Measurements from ENCODE around the gene PCCA.
"Not testable (repeated sequence)": the region's sequence is repeated elsewhere in the genome, so short reads cannot be mapped to it uniquely, and the experiment has no call there.

Gene PCCA

DNA sequence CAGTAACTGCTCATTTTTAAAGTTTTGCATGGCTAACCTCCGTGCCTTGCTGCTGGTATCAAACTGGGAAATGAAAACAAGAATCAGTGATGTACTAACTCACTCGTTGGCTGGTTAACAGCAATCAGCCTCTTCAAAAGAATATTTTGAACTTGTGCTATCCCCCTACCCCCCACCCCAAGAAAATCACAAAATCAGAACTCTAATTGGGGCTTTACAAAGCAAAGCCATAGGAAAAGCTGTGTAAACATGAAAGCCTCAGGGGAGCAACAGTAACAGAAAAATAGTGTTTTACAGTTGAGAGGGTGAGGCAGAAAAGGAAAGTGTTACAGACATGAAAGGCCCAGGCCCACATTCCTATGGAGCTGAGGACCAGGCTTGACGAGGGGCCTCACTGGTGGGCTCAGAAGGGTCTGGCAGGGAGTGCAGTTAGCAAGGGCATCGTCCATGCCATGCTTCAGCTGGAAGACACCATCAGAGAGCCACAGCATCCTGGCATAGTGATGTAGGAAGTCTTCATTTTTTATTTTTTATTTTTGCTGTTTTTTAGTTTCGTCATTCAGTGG, 217.6 kb downstream of the PCCA start:
- no peak for DNase-seq (ENCODE audit: low spot score)

DNA sequence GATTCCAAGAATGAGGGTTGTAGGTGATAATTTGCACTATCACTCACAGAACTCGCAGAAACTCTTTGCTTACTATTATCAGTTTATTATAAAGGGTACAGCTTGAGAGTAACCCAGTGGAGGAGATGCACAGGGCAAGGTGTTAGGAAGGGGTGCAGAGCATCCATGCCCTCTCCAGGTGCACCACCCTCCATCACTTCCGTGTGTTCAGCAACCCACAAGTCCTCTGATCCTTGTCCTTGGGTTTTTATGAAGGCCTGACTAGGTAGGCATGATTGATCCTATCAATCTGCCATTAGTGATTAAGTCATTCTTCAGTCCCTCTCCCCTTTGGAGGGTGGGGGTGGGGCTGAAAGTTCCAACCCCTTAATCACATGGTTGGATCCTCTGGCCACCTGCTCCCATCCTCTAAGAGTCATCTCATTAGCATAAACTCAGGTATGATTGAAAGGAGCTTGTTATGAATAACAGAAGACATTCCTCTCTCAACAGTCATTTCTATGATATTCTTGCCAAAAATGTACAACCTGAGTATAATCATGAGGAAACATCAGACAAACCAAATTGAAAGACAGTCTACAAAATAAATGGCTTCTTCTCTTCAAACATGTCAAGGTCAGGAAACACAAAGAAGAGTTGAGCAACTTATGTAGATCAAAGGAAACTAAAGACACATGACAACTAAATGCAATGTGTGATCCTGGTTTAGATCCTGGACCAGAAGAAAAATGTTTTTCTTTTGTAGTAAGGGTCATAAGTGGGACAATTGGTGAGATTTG, 225.4 kb downstream of the PCCA start:
- no peak for DNase-seq (ENCODE audit: low spot score)

DNA sequence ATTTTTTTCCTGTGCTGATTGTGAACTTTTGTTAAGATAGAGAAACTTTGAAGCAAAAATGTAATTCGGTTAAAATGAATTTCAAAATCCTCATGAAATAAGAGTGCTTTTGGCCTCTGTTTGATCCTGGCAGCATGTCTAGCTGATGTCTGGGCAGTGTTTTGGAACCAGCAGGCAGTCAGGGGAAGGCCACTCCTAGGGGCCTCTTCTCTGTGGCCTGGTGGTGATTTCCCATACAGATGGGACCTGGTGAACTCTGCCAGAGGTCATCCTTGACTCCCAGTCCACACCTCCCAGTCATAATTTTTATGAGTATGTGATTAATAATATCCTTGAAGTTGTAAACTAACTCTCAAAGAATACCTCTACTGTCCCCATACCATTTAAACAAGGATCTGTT, 226.6 kb downstream of the PCCA start:
- DNase-seq (ENCODE audit: low spot score): no peak

DNA sequence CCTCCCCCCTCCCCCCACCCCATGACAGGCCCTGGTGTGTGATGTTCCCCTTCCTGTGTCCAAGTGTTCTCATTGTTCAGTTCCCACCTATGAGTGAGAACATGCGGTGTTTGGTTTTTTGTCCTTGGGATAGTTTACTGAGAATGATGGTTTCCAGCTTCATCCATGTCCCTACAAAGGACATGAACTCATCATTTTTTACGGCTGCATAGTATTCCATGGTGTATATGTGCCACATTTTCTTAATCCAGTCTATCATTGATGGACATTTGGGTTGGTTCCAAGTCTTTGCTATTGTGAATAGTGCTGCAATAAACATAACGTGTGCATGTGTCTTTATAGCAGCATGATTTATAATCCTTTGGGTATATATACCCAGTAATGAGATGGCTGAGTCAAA, 229.6 kb downstream of the PCCA start:
- not testable (repeated sequence) for DNase-seq (ENCODE audit: low spot score)

DNA sequence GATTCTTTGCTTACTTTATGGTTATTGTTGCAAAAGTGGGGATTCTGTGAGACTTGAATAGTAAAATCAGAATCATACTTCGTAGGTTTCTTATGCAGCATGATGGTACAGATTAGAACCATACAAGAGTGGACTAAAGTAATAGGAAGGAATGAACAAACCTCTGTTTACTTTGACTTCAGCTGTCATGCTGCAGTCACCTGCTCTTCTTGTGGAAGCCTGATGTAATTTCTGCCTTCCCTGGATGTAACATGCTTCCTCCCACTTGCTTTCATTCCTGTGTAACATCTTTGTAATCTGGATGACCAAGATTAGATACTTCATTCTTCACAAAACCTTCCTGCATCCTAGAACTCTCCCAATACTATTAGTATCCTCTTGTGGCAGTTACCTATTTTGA, 235.0 kb downstream of the PCCA start:
- DNase-seq (ENCODE audit: low spot score): no peak

DNA sequence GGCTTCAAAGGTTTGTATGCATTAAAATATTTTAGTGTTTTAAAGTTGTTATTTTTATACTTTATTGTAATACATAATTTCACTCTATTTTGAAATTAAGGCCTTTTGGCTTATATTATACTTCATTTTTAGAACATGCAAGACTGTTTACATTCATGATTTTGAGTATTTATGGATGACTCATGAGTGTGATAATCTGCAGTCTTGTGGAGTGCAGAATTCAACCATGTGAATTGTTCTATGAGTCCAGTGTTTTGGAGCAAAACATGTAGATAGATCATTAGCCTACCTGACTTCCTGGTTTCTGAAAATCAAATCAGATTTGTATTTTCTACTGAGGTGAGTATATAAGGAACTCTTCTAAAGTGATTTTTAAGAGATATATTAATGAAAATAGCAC, 241.8 kb downstream of the PCCA start:
- DNase-seq (ENCODE audit: low spot score): no peak

DNA sequence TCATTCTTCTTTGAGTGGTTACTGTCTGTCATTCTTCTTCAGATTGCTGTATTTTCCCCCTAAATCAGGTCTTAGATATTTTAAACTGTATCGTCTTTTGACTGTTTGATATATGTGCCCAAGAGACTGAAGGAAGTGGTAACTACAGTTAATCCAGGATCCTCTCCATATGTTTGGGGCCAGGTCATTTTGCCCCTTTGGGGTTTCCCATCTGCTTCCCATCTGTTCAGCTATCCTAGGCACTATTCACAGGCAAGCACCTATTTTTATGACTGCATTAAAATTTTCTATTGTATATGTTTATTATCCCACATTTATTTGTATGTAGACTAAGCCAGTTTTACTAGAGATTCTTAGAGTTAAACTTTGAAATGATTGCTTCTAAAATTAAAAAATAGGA, 244.2 kb downstream of the PCCA start:
- no peak for DNase-seq (ENCODE audit: low spot score)

DNA sequence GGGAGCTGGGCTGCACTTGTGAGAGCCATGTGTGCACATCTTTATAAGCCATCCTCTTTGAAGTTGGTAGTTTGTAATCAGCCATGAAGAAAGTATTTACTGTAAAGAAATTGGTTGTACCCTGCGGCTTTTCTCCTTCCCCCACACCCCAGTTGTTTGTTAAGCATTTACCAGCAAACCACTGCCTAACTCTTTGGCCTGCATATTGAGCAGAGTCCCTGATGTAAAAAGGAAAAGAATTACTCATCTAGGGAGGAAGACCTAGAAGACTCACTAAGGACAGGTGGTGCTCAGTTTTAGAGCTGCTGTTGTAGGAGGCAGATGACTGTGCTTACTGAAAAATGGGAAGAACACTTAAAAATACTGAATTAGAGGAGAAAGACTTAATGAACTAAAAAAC, 245.3 kb downstream of the PCCA start:
- no peak for DNase-seq (ENCODE audit: low spot score)

DNA sequence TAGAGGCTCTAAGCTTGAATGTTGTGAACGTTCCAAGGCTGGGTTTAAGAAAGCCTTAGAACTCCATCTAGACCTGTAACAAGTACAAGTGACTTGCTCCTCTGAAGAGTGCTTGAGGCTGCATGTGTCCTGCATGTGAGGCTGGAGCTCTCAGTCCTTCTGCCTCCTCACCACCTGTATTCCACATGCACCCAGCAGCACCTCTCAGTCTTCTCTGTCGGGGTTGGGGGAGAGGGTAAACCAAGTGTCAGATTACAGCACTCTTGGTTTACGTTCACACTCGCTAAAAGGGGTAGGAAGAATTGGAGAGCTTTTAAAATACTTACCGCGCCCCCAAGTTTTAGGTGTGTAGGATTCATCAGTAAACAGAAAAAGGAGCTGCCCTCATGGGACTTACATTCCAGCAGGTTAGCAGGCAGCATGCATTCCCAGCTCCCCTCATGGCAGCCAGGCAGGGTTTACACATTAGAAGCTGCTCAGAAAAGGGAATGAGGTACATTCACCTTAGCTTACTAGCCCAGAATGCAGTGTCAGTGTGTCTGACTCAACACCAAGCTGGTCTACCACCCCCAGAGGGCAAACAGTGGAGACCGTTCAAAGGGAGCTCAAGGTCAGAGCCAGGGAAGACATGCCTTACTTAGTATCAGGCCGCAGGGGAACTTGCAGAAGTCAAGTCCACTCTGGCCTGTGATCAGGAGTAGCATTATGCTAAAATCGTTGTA, 248.1 kb downstream of the PCCA start:
- DNase-seq (ENCODE audit: low spot score): no peak

DNA sequence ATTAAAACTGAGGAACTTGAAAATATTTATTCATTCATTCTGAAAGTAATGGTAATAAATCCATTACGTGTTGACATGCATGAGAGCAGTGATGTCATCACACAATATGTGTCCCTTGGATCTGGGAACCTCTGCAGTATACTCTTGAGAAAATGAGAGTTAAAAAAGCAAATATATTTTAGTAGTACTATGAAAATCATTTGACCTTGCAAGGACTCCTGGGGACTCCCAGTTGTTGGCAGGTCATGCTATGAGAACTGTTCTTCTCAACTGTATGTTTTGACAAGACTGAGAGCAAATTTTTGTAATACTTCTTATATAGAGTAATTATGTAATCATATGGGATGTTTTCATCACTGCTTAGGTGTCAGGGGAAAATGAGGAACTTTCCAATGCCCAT, 249.4 kb downstream of the PCCA start:
- no peak for DNase-seq (ENCODE audit: low spot score)

DNA sequence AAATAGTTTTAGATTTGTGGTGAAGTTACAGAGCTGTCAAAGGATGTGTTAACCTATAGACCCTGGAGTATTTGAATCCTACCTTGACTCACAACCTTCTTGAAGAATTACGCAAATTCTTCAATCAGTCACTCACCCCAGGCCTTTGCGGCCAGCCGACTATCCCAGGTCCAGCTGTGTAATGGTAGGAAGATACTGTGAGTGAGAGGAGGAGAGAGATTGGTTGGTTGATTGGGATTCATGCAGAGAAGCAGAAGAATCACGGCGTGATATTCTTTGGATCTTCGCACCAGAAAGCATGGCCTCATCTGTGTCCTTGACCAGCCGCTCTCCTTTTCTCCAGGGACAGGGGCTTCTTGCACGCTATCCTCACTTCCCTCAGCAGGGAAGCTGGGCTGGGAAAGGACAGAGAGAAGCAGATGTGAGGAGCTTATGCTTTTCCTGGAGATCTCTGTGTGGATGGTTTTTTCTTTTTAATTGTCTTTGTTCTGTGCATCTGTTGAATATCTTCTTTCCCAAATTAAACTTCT, 250.6 kb downstream of the PCCA start:
- DNase-seq (ENCODE audit: low spot score): no peak

DNA sequence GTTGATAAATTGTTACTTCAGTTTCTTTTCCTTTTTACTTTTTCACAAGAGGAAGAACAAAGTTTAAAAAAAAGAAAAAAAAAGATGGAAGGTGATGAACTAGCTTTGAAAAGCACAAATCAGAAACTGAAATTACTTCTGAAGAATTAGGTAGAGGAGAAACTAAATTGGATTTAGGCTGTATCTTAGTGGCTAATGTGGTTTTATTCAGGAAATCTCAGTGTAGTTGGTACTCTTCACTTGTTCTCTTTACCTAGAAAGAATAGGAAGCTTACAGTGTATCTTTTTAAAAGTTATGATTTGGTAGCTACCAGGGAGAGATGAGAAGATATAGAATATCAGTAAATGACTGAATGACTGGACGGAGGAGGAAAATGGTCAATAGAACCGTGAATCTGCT, 252.0 kb downstream of the PCCA start:
- no peak for DNase-seq (ENCODE audit: low spot score)

DNA sequence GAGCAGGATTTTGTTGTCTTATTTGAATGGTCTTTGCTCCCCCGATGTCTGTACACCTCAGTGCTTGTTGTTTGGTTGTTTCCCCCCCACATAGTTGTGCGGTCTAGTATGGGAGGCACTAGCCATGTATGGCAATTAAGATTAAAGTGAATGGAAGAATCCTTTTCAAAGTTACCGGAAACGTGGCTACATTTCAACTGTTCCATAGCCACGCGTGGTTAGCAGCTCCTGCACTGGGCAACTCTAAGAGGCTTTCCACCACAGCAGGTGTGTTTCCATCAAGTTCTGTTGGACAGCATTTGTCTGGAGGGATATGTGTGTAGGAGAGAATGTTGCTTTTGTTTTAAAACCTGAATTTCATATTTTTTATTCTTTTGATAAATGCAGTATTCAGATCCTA, 252.4 kb downstream of the PCCA start:
- no peak for DNase-seq (ENCODE audit: low spot score)

DNA sequence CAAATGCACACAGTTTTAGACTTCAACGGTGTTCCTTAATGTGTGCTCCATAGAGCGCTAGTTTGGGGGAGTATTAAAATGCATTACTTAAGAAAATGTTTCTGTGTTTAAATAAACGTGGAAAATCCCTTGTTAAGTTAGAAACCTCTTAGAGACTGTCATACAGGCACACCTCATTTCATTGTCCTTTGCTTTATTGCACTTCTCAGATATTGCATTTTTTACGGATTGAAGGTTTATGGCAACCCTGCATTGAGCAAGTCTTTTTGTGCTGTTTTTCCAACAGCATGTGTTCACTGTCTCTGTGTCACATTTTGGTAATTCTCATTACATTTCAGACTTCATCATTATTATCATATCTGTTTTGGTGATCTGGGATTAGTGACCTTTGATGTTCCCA, 255.7 kb downstream of the PCCA start:
- no peak for DNase-seq (ENCODE audit: low spot score)

DNA sequence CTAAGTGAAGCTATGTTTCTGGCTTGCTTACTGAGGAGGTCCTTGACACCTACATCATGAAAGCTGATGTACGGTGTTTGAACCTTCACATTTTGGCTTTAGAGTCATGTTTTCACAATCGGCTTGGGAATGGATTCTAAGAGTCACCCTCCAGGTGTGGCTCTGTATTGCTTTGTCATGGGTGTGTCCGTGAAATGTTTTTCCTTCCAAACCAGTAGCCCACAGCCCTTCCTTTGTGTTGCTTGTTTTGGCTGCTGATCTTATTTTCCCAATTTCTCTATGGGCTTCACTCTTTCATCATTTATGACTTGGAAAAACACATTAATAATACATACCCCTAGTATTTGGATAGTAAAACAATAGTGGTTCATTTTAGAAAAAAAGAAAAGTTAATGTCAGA, 259.1 kb downstream of the PCCA start:
- no peak for DNase-seq (ENCODE audit: low spot score)

DNA sequence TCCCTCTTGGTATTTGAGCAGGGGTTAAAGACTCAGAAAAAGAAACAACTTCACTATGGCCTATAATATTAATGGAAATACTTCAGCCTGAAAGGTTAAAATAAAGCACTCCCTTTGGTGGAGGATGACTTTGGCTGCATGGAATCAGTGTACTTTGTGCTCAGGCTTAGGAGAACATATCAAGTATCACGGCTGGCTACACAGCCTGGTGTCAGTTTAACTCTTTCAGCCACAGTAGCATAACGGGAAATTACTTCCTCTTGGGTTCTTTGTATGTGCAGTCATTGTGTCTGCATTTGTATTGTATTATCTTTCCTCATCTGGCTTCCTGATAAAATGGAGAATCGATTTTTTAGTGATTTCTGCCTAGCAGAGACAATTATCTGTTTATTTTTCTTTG, 260.7 kb downstream of the PCCA start:
- DNase-seq (ENCODE audit: low spot score): no peak

DNA sequence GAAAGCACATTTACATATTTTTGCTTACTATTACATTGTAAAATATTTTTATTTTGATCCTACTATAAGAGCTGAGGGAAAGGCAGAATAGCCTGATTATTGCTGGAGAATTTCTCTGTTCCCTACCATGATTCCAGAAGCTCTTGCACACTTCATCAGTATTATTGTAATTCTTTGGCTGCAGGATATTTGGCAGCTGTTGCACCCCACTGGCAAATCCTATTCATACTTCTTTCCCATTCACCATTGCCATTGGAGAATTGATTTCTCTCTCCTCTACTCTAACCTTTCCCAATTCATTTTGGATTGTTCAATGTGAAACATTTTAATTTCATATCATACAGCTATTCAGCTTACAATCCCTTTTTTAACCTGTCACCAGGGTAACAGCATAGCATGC, 261.7 kb downstream of the PCCA start:
- DNase-seq (ENCODE audit: low spot score): no peak

DNA sequence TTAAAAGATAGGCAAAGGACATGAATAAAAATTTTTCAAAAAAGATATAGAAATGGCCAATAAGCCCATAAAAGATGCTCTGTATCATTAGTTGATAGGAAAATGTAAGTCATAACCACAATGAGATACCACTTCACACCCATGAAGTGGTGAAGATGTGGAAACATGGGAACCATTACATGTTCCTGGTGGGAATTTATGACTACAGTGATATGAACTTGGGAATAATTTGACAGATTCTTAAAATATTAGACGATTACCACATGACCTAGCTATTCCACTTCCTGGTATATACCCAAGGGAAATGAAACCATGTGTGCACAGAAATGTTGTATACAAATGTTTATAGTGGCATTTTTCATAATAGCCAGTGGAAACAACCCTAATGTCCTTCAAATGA, 267.5 kb downstream of the PCCA start:
- DNase-seq (ENCODE audit: low spot score): no peak

DNA sequence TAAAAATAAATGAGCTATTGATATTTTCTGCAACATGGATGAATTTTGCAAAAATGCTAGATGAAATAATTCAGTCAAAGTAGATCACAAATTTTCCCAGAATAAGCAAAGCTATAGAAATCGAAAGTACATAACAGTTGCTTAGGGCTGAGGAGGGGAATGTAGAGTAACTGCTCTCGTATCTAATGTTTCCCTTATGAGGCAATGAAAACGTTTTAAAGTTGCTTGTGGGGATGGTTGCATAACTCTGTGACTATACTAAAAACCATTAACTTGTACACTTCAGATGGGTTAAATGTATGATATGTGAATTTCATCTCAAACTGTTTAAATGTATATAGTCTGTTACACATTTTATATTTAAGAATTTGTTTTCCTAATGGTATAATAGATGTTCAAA, 268.0 kb downstream of the PCCA start:
- no peak for DNase-seq (ENCODE audit: low spot score)

DNA sequence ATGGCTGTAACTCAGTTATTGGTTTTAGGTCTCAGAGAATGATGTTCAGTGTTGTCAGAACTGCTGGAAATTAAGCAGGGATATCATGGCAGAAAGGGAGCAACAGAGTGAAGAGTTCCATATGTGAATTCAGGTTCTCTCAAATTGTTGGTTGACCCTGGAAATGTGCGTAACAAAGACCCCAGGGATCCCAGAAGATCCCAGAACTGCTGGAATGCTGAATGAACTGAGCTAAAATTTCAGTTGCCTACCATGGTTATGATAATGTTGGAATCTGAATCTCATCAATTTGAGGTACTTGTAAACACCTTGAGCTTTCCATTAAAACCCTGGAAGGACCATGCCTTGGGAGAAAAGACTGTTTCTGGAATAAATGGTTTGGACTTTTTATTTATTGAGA, 268.9 kb downstream of the PCCA start:
- DNase-seq (ENCODE audit: low spot score): no peak

DNA sequence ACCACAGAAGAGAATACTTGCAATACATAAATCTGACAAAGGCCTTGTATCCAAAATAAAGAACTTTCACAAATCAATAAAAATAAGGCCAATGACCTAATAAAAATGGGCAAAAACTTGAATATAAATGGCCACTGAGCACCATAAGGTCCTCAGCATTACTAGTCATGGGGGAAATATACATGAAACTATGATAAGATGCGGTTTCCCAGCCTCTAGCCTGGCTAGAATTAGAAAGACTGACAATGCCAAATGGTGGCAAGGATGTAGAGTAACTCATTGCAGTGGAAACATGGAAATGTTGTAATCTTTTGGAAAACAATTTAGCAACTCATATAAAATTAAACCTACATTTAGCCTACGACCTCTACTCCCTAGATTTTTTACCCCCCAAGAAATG, 272.6 kb downstream of the PCCA start:
- DNase-seq (ENCODE audit: low spot score): no peak

DNA sequence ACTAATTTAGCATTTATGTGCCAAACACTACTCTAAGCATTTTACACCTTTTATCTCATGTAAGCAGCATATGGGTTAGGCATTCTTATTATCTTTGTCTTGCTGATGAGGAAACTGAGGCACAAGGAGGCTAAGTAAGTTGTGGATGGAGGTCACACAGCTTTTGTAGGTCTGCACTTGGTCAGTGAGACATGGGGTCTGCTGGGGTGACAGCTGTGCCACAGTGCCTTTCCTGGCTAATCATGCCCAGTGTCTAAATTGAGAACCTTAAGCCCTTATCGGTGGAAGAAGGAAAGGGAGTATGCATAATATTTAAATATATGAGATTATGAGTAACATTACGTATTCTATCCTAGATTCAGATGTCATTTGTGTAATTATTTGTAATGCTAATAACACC, 273.5 kb downstream of the PCCA start:
- DNase-seq (ENCODE audit: low spot score): no peak

DNA sequence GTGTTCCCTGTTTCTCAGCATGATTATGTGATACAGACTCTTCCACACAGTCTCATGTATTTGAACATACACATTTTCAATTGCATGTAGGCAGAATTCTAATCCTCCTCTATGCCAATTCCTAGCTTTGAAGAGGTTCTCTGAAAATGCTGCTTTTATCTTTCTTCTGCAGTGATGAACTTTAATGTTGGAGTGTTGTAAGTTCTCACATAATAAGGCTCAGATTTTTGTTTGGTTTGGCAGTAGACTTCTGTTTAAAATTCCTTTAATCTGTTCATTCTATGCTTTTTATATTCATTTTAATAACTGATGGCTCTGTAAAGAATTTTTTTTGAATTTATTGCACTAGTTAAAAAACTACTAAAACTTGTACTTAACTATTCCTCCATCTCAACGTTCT, 273.9 kb downstream of the PCCA start:
- no peak for DNase-seq (ENCODE audit: low spot score)
